Ureter (tissue), 1 donor: ENCODE measurements around the gene PDGFC. TPM values are rescaled to one million over a fixed set of nuclear protein-coding genes. Genes with fewer than 3 reads are reported as not detected.
"Not testable (repeated sequence)": the region's sequence is repeated elsewhere in the genome, so short reads cannot be mapped to it uniquely, and the experiment has no call there.

ENCODE experiments used
- DNase-seq: peaks from one replicate; pipeline ENCODE4 v3.0.0-alpha.2; 2020; ENCODE audit warnings: low spot score
- total RNA-seq: library from RNA; stranded (reverse); gene quantifications from one replicate; pipeline ENCODE4 v1.2.4, GENCODE V29; 2023
- donor health status: DM: yes; HTN: yes; CAD: no.

PDGFC gene
- total RNA-seq, 1 donor from 2014 or later, result 13.8 TPM

DNA sequence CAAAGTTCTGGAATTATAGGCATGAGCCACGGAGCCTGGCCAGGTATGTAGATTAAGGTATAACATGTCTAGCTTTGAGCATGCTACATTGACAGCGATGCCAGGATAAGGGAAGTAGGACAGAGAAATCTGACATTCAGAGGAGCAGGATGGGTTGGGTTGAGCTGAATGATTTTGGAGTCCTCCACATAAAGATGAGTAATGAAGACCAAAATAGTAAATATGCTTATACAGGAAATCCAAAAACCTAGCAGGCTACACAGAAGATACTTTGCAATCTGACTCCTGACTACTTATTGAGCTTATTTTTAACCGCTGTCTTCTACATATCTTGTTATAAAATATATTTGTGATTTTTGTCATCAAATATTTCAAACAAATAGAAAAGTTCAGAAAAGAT is 69.7 kb downstream of the PDGFC start:
- no peak for DNase-seq

GRCh38 chr4:156898373-156899117 is 73.1 kb downstream of the PDGFC start:
- no peak for DNase-seq

DNA sequence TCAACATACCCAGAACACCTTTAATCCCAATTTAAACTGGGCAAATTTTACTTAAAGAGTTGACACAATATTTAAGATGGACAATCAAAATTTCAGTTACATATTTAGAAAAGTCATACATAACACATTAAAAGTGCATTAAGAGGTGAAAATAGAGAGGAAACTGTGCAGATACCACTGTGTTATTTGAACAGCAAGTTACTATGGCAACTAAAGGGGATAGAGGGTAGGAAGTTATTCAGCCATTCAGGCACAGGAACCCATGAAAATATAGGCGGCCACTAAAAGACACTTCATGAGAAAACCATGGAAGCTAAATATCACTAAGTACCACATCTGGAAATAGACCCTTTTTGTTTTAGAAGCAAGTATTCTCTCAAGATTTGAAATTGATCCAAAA is 75.1 kb downstream of the PDGFC start:
- DNase-seq, result no peak

GRCh38 chr4:156894234-156894633 is 77.4 kb downstream of the PDGFC start:
- DNase-seq, result no peak

DNA sequence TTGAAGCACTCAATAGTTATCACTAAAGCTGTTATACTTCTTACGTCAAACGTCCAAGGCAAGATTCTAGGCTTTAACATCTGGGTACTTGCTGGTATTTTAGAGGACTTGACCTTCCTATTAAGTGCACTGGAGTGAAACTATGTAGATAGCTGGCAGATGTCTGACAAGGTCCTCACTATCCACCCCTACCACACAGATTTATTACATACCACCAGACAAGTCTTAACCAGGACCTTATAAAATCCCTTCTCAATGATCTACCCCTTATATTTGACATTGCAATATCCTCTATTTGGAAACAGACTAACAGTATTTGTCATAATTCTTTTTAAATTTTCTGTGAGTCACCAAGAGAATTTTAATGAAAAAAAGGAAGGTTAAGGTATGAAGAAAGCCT is 78.8 kb downstream of the PDGFC start:
- no peak for DNase-seq

DNA sequence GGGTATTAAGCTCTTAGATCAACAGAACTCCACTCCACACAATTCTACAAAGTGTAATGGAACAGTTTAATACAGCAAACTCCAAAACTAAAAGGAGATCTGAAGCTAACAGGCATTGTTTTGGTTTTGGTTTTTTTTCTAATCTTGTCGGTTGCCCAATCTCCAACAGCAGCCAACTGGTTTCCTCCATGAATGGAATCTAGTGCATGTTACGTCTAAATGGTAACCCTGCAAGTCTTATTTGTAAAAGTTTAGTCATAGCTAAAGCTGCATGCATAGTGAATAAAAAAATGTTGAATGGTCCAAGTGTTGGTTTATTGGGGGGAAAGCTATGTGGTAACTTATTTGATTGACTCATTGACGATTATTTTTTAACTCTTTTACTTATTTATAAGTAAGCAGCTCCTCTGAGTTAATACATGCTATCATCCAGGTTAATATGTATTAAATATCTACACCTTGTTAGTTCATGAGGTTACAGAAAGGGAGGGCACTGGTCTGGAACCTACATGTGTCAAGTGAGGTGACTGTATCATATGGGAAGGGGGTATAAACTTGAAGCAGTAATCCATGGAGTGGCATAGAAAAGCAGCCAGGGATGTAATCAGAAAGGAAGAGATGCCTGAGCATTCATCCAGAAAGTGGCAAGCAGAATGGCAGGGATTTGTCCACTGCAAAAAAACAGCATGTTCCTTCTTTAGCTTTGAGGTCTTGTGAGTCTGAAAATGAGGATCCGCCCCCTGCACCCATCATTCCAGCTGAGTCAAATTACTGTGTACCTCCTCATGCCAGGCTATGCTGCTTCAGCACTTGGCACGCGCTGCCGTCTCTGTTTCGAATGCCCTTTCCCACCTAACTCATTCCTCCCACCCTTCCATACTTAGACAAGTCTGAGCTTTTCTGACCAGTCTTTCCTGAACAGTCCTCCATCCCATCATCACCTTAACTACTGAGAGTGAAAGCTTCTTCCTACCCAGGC is 81.7 kb downstream of the PDGFC start:
- DNase-seq, result peak; percentile 44

- DNase-seq, result no peak
Measured at GRCh38 chr4:156888762-156889161, 82.8 kb downstream of the PDGFC start.

DNA sequence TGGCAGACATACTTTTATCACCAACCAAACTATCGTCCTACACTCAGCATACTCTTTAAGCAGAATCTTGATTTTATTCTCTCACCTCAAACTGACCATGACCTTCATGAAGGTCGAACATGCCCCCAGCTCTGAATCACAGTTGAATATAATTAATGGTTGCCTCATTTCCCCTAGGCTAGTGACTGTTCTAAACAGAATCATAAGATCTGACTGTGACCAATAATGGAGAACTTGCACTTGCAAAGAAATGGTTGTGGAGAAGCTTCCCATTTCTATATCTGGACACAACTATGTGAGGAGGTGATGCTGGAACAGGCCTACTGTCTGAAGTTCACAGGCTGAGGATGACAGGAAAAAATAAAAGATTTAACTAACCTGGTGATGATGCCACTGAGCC is 85.1 kb downstream of the PDGFC start:
- DNase-seq, result no peak

- DNase-seq, result no peak
Measured at GRCh38 chr4:156885374-156885773, 86.2 kb downstream of the PDGFC start.

DNA sequence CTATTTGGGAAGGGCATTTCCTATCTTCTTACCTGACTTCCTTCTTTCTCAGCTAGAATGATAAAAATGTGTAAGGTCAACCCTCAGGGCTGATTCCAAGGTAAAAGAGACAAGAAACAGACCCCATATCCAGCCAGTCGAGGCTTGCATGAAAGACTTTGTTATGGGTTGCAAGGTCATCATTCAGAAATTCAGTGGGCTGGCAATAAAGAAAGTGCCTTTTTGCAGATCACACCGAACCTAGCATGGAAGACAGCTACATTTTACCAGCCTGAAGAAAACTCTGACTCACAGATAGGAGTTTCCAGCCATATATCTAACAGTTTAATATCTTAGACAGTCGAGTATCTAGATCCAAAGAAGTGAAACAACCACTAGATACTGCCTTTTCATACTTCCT is 87.4 kb downstream of the PDGFC start:
- no peak for DNase-seq

GRCh38 chr4:156875704-156876103 is 95.9 kb downstream of the PDGFC start:
- no peak for DNase-seq

GRCh38 chr4:156875055-156875454 is 96.5 kb downstream of the PDGFC start:
- DNase-seq, result no peak

DNA sequence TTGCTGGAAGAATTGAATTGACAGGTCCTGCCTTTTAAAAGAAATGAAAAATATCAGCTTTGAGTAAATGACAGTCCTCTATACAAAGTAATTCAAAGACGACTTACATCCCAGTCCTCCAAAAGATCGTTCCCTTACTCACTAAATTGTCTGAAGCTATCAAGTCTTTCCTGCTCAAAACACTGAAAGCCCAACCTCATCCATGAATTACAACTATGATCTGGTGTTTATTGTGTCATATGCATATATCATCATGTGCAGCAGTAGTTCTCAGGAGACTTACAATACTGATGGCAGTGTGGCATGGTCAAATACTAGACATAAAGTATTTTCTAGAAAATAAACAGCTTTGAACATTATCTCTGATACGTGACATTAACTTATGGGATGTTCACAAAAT is 97.8 kb downstream of the PDGFC start:
- no peak for DNase-seq

DNA sequence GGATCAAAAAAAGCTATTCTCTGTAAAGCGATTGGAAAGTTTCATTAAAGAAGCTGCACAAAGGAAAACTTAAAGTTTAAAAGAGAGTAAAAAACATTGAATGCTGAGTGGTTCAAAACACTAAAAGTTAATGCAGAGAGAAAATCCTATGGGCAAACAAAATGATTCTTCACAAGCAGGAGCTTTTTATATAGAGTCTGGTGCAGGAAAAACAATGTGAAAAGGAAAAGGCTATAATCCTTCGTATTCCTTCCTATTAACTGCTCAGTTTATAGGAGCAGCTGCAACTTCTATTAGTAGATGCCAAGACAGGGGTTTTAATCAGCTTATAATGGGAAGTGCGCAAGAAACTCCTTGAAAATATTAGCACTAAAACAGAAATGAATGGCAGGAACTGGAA is 100.7 kb downstream of the PDGFC start:
- no peak for DNase-seq

- no peak for DNase-seq
Measured at GRCh38 chr4:156870131-156870530, 101.5 kb downstream of the PDGFC start.

DNA sequence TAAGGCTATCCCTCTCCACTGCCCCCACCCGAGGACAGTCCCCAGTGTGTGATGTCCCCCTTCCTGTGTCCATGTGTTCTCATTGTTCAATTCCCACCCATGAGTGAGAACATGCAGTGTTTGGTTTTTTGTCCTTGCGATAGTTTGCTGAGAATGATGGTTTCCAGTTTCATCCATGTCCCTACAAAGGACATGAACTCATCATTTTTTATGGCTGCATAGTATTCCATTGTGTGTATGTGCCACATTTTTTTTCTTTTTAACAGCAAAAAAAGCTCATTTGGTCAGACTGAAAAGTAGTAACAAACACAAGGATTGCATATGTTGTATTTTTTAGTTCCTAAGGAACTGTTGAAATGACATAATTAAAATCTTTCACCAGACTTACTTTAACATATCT is 105.5 kb downstream of the PDGFC start:
- DNase-seq, result not testable (repeated sequence)

GRCh38 chr4:156865451-156865850 is 106.1 kb downstream of the PDGFC start:
- no peak for DNase-seq

GRCh38 chr4:156858071-156858470 is 113.5 kb downstream of the PDGFC start:
- DNase-seq, result no peak

DNA sequence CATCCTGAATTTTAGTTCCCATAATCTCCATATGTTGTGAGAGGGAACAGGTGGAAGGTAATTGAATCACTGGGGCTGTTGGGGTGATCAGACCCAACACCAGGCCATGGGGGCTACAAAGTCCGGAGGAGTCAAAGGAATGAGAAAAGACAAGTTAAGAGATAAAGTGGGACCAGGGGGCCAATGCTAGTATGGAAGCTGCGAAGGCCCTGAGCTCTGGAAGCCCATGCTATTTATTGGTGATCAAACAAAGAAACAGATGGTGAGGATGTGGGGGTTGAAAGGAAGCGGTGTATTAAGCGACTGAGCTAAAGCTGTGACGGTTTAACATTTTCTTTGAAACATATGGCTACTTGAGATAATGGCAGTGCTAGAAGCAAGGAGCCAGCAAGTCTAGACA is 132.8 kb downstream of the PDGFC start:
- DNase-seq, result no peak

- no peak for DNase-seq
Measured at GRCh38 chr4:156837625-156838345, 133.8 kb downstream of the PDGFC start.

- no peak for DNase-seq
Measured at GRCh38 chr4:156832886-156833285, 138.7 kb downstream of the PDGFC start.

DNA sequence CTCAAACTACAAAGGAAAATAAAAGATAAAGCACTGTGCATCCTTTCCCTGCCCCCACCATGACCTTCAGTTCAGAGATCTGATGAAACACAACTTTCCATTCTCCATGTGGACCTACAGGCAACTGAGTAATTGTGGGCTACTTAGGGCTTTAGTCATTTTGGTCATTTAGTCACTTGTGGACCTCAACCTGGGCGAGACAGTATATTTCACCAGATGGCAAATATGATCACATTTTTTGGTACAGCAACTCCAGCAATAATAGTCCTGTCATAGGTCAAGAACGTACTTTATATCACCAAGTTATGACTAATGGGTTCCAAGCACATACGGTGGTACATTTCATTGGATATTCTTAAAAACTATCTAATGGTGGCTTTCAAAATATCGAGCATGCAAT is 141.2 kb downstream of the PDGFC start:
- no peak for DNase-seq
